ENCODE measurements around the gene ASB8.

ASB8 gene

DNA sequence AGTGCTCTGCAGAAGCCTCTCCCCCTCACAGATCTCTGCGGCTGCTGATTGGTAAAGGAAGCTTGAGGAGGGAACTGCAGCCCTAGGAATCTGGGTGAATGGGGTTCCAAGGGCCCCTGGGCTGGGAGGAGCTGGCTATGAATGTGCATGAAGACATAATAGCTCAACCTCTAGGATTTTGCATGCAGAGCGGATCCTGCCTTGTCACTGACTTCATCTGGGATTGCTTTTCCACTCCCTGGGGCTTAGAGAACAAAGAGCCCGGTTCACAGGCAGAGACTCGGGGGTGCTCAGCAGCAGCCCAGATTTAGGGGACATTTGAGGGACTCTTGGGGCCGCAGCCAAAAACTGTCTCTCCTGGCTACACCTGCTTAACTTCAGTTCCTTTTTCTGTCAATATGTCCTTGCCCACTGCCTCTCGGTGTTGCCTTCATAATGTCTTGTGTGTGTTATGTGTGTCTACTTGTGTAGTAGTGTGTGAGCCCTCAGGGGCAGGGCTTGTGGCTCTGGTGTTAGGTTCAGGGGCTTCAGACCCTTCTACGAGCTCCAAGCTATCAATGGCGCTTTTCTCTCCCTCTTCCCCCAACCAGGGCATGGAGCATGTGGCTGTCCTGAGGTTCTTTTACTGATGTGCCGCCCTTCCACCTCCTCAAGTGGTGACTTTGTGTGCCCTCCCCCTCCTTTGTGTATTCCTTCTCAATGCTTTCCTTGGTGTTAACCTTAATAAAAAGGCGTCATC, 28.0 kb upstream of the ASB8 start:
- CTCF ChIA-PET: no interaction called here
- TF ChIP-seq FOXM1 (IDR thresholded peaks at IDR 0.05; ENCODE audit: borderline replicate concordance) (no peak), SUZ12 (IDR thresholded peaks at IDR 0.05) (no peak), CTBP1 (IDR thresholded peaks at IDR 0.05; ENCODE audit: borderline replicate concordance) (no peak), TARDBP (IDR thresholded peaks at IDR 0.05) (no peak), L3MBTL2 (conservative IDR thresholded peaks at IDR 0.05) (no peak), ELF4 (IDR thresholded peaks at IDR 0.05) (no peak), NFRKB (IDR thresholded peaks at IDR 0.05) (no peak), FOXA1 (IDR thresholded peaks at IDR 0.05) (no peak), SP1 (IDR thresholded peaks at IDR 0.05) (no peak), ZNF384 (IDR thresholded peaks at IDR 0.05) (no peak), BHLHE40 (IDR thresholded peaks at IDR 0.05; ENCODE audit: borderline replicate concordance) (no peak), LEF1 (IDR thresholded peaks at IDR 0.05; ENCODE audit: borderline replicate concordance) (no peak), ARNT (IDR thresholded peaks at IDR 0.05) (no peak), HDGF (IDR thresholded peaks at IDR 0.05; ENCODE audit: borderline replicate concordance) (no peak)
- TF ChIP-seq, protein P1, sequence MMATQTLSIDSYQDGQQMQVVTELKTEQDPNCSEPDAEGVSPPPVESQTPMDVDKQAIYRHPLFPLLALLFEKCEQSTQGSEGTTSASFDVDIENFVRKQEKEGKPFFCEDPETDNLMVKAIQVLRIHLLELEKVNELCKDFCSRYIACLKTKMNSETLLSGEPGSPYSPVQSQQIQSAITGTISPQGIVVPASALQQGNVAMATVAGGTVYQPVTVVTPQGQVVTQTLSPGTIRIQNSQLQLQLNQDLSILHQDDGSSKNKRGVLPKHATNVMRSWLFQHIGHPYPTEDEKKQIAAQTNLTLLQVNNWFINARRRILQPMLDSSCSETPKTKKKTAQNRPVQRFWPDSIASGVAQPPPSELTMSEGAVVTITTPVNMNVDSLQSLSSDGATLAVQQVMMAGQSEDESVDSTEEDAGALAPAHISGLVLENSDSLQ (IDR thresholded peaks at IDR 0.05): no peak
- POLR2A ChIA-PET: no interaction called here
- no peak for DNase-seq (ENCODE audit: extremely low spot score)

DNA sequence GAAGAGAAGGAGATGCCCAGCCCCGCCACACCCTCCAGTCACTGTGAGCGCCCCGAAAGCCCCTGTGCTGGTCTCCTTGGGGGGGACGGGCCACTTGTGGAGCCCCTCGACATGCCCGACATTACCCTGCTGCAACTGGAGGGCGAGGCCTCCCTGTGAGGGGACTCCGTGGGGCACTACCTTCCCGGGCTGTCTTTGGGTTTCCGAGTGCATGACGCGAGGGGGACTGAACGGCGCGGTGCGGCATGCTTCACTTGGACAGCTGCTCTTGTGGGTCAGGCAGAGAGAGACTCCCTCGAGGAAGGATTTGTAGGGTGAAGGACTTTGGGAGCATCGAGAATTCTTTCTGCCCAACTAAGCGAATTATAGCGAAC, 27.2 kb upstream of the ASB8 start:
- POLR2A ChIA-PET: no interaction called here
- DNase-seq (ENCODE audit: extremely low spot score): no peak
- CTCF ChIA-PET: no interaction called here
- no peak for TF ChIP-seq ZNF384 (IDR thresholded peaks at IDR 0.05)
- no peak for TF ChIP-seq ELF4 (IDR thresholded peaks at IDR 0.05)
- no peak for TF ChIP-seq HDGF (IDR thresholded peaks at IDR 0.05; ENCODE audit: borderline replicate concordance)
- no peak for TF ChIP-seq FOXM1 (IDR thresholded peaks at IDR 0.05; ENCODE audit: borderline replicate concordance)
- no peak for TF ChIP-seq CTBP1 (IDR thresholded peaks at IDR 0.05; ENCODE audit: borderline replicate concordance)
- no peak for TF ChIP-seq ARNT (IDR thresholded peaks at IDR 0.05)
- no peak for TF ChIP-seq NFRKB (IDR thresholded peaks at IDR 0.05)
- TF ChIP-seq BHLHE40 (IDR thresholded peaks at IDR 0.05; ENCODE audit: borderline replicate concordance): no peak
- TF ChIP-seq SP1 (IDR thresholded peaks at IDR 0.05): no peak

DNA sequence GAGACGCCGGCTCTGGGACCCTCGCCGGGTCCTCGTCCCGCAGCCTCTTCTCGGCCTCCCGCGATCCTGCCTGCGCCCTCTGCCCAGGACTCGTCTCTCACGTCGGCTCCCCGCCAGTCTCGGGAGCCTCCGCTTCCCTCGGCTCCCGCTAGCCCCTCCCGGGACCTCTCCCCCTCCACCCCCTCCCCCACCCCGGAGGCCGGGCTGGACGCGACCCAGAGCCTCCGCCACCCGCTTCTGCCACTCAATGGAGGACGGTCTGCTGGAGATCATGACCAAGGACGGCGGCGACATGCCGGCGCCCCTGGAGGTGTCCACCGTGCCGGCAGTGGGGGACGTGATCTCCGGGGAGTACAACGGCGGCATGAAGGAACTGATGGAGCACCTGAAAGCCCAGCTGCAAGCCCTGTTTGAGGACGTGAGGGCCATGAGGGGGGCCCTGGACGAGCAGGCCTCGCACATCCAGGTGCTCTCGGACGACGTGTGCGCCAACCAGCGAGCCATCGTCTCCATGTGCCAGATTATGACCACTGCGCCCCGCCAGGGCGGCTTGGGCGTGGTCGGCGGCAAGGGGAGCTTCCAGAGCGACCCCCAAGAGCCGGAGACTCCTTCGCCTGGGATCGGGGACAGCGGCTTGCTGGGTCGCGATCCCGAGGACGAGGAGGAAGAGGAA, 26.7 kb upstream of the ASB8 start:
- TF ChIP-seq, protein P1 (IDR thresholded peaks at IDR 0.05): no peak
- no peak for TF ChIP-seq ZNF384 (IDR thresholded peaks at IDR 0.05)
- TF ChIP-seq ARNT (IDR thresholded peaks at IDR 0.05): no peak
- no peak for TF ChIP-seq FOXK2 (IDR thresholded peaks at IDR 0.05)
- TF ChIP-seq SUZ12 (IDR thresholded peaks at IDR 0.05): no peak
- TF ChIP-seq HDGF (IDR thresholded peaks at IDR 0.05; ENCODE audit: borderline replicate concordance): no peak
- TF ChIP-seq FOXA1 (IDR thresholded peaks at IDR 0.05): no peak
- ChIA-PET POLR2A (interaction anchor here (1.3 kb wide), 1 partner anchor 65 kb away, joined by 5 read pairs; the partner anchor contains the start of gene PFKM), CTCF (no interaction called here)
- peak; percentile 57 for DNase-seq (ENCODE audit: extremely low spot score)

DNA sequence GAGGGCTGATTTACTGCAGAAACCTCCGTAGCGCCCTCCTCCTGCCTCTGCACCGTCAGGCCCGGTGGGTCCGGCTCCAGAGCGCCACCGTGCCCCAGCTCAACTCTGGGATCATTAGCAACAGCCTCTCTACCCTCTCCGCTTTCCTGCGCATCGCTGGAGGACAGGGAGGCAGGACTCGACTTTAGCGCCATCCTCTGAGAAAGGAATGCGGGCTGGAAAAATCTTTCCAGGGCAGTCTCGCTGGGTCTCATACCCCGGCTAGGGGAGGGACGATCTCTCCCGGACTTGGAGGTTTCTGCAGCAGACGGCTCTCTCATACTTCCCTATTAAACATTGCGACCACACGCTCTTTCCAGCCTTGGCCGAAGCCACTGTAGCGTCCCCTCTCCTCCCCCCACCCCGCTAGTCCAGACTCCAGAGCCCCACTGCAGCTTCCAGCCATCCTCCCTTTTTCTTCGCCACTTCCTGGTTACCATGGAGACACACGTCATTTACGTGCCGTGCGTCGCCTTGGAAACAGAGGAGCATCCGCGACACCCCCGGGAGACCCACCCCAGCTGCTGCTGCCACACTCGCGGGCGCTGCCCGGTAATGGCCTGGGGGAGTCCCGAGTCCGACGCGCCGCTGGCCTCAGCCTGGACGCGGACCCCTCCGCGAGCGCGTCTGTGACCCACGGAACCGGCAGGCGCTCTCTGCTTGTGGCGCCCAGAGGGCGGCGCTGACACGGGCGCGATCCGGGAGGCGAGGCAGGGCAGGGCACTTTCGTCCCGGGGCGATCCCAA, 26.0 kb upstream of the ASB8 start, which contains the start of gene CCDC184:
TSS of gene CCDC184 (plus strand) at position 554 of the 785 bp plus-strand sequence. CDS start 479 bp downstream, outside the sequence.
- TF ChIP-seq CTBP1 (IDR thresholded peaks at IDR 0.05; ENCODE audit: borderline replicate concordance) (peak; percentile 51; the same call in 1 of the 2 replicates), NFRKB (IDR thresholded peaks at IDR 0.05) (no peak), LEF1 (IDR thresholded peaks at IDR 0.05; ENCODE audit: borderline replicate concordance) (no peak)
- TF ChIP-seq, protein P1 (IDR thresholded peaks at IDR 0.05): peak; percentile 73
- POLR2A ChIA-PET: interaction anchor here (0.6 to 1.4 kb wide), 6 partner anchors 10 to 207 kb away, joined by 3 to 13 read pairs (median 4); partner anchors contain the start of genes ASB8 and PFKM
- DNase-seq (ENCODE audit: extremely low spot score): peak; percentile 77
- CTCF ChIA-PET: interaction anchor here (0.6 to 1.2 kb wide), 8 partner anchors 9 to 222 kb away, joined by 3 to 9 read pairs (median 4); no protein-coding TSS in a partner anchor

DNA sequence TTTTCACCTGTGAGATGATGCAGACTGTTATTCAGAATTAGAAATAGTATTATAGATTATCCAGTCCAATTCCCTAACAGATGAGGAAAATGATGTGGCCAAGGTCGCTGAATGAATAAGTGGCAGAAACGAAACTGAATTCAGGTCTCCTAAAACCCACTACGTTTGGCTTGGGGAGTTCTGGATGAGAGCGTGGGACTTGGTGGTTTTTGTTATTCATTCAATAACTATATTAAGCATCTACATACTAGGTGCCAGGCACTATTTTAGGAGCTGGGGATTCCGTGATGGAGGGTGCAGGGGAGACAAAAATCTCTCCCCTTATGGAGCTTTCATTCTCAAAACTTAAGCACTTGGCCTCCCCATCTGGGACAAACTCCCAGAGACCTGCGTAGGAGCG, 25.3 kb upstream of the ASB8 start:
- CTCF ChIA-PET: interaction anchor here (0.6 to 1.2 kb wide), 8 partner anchors 9 to 222 kb away, joined by 3 to 9 read pairs (median 4); no protein-coding TSS in a partner anchor
- POLR2A ChIA-PET: interaction anchor here (0.6 to 1.4 kb wide), 6 partner anchors 11 to 207 kb away, joined by 3 to 13 read pairs (median 4); partner anchors contain the start of genes ASB8 and PFKM
- TF ChIP-seq ELF4 (IDR thresholded peaks at IDR 0.05): no peak
- TF ChIP-seq BHLHE40 (IDR thresholded peaks at IDR 0.05; ENCODE audit: borderline replicate concordance): no peak
- TF ChIP-seq, protein P1 (IDR thresholded peaks at IDR 0.05): no peak
- TF ChIP-seq NFRKB (IDR thresholded peaks at IDR 0.05): no peak
- no peak for TF ChIP-seq FOXM1 (IDR thresholded peaks at IDR 0.05; ENCODE audit: borderline replicate concordance)
- TF ChIP-seq FOXK2 (IDR thresholded peaks at IDR 0.05): no peak
- no peak for TF ChIP-seq L3MBTL2 (conservative IDR thresholded peaks at IDR 0.05)
- TF ChIP-seq SP1 (IDR thresholded peaks at IDR 0.05): no peak
- TF ChIP-seq FOXA1 (IDR thresholded peaks at IDR 0.05): no peak
- no peak for TF ChIP-seq SUZ12 (IDR thresholded peaks at IDR 0.05)
- no peak for TF ChIP-seq CTBP1 (IDR thresholded peaks at IDR 0.05; ENCODE audit: borderline replicate concordance)
- TF ChIP-seq ZNF384 (IDR thresholded peaks at IDR 0.05): no peak
- no peak for TF ChIP-seq HDGF (IDR thresholded peaks at IDR 0.05; ENCODE audit: borderline replicate concordance)
- no peak for TF ChIP-seq TARDBP (IDR thresholded peaks at IDR 0.05)
- no peak for TF ChIP-seq ARNT (IDR thresholded peaks at IDR 0.05)
- TF ChIP-seq LEF1 (IDR thresholded peaks at IDR 0.05; ENCODE audit: borderline replicate concordance): no peak
- DNase-seq (ENCODE audit: extremely low spot score): no peak
